ENCODE results near the gene MIX23.

MIX23 gene

GRCh38 chr3:122382888-122383666 is at the start of gene MIX23:
TSS of gene MIX23 (minus strand) at chr3:122383231. CDS start at chr3:122383224, 7 bp downstream.
- DNase-seq = peak; percentile 75

GRCh38 chr3:122430371-122430770 is 47.3 kb upstream of the MIX23 start:
- DNase-seq = no peak

GRCh38 chr3:122427857-122428471 is 44.9 kb upstream of the MIX23 start:
- no peak for DNase-seq

- no peak for DNase-seq
Measured at GRCh38 chr3:122421836-122422235, 38.8 kb upstream of the MIX23 start.

GRCh38 chr3:122421101-122421500 is 38.1 kb upstream of the MIX23 start:
- DNase-seq = no peak

- no peak for DNase-seq
Measured at GRCh38 chr3:122416966-122417365, 33.9 kb upstream of the MIX23 start.

- DNase-seq = no peak
Measured at GRCh38 chr3:122415762-122416654, 33.0 kb upstream of the MIX23 start, which contains the start of gene WDR5B. TSS of gene WDR5B (minus strand) at chr3:122416062. CDS start at chr3:122415528, 534 bp downstream.

- no peak for DNase-seq
Measured at GRCh38 chr3:122415104-122415744, 32.2 kb upstream of the MIX23 start.

- DNase-seq = no peak
Measured at GRCh38 chr3:122414391-122414790, 31.4 kb upstream of the MIX23 start.

- no peak for DNase-seq
Measured at GRCh38 chr3:122410639-122411038, 27.6 kb upstream of the MIX23 start.

GRCh38 chr3:122410111-122410510 is 27.1 kb upstream of the MIX23 start:
- DNase-seq = no peak

- DNase-seq = no peak
Measured at GRCh38 chr3:122409446-122409845, 26.4 kb upstream of the MIX23 start.

GRCh38 chr3:122407946-122408345 is 24.9 kb upstream of the MIX23 start:
- DNase-seq = no peak

- DNase-seq = no peak
Measured at GRCh38 chr3:122406198-122406597, 23.2 kb upstream of the MIX23 start.

- no peak for DNase-seq
Measured at GRCh38 chr3:122405015-122405414, 22.0 kb upstream of the MIX23 start.

- DNase-seq = no peak
Measured at GRCh38 chr3:122403489-122403888, 20.5 kb upstream of the MIX23 start.

GRCh38 chr3:122398920-122399319 is 15.9 kb upstream of the MIX23 start:
- no peak for DNase-seq

- no peak for DNase-seq
Measured at GRCh38 chr3:122397201-122397600, 14.2 kb upstream of the MIX23 start.

- DNase-seq = no peak
Measured at GRCh38 chr3:122396511-122396910, 13.5 kb upstream of the MIX23 start.

- no peak for DNase-seq
Measured at GRCh38 chr3:122395582-122395981, 12.6 kb upstream of the MIX23 start.

GRCh38 chr3:122394173-122394572 is 11.1 kb upstream of the MIX23 start:
- DNase-seq = no peak
